Neural cell (in vitro differentiated cells): ENCODE measurements around the gene WRNIP1. TPM values are rescaled to one million over a fixed set of nuclear protein-coding genes. Genes with fewer than 3 reads are reported as not detected.

Experiments used
- H2AFZ ChIP-seq: fragments of 200-600, 300-800 bp; sonication (generic), shearing (Covaris generic); 2 replicates; pipeline ENCODE4 v1.6.0; 2014; ENCODE audit warnings: low read depth, mild to moderate bottlenecking, antibody characterized with exemption, low read length, moderate library complexity
- H3F3A ChIP-seq: fragments of 200-600 bp; shearing (Covaris generic); 2 replicates; pipeline ENCODE4 v1.6.1; 2016; ENCODE audit warnings: mild to moderate bottlenecking, moderate library complexity, mixed read lengths, antibody characterized with exemption, low read length; ENCODE audit not compliant: insufficient read depth, poor library complexity, severe bottlenecking
- H3K27ac ChIP-seq: fragments of 200-600, 300-800 bp; sonication (generic), shearing (Covaris generic); 2 replicates; pipeline ENCODE4 v1.5.1; 2014; ENCODE audit warnings: mild to moderate bottlenecking, low read length, moderate library complexity
- H3K27me3 ChIP-seq: fragments of 300-800, 200-600 bp; sonication (generic), shearing (Covaris generic); 2 replicates; pipeline ENCODE4 v1.6.0; 2014; ENCODE audit warnings: mild to moderate bottlenecking, low read depth, low read length, moderate library complexity; ENCODE audit not compliant: insufficient read depth
- H3K36me3 ChIP-seq: fragments of 300-800, 200-600 bp; sonication (generic), shearing (Covaris generic); 2 replicates; pipeline ENCODE4 v1.5.1; 2014; ENCODE audit warnings: mild to moderate bottlenecking, antibody characterized with exemption, low read length, moderate library complexity; ENCODE audit not compliant: insufficient read depth
- H3K4me2 ChIP-seq: fragments of 300-800, 200-600 bp; sonication (generic), shearing (Covaris generic); 2 replicates; pipeline ENCODE4 v1.6.0; 2014; ENCODE audit warnings: mild to moderate bottlenecking, low read length
- H3K4me3 ChIP-seq: fragments of 300-800, 200-600 bp; sonication (generic), shearing (Covaris generic); 2 replicates; pipeline ENCODE4 v1.5.1; 2014; ENCODE audit warnings: mild to moderate bottlenecking, low read length, moderate library complexity
- H3K79me2 ChIP-seq: fragments of 200-600 bp; shearing (Covaris generic); replicated peaks from 2 replicates; pipeline ENCODE4 v1.6.0; 2014; ENCODE audit warnings: mild to moderate bottlenecking, low read length, moderate library complexity; ENCODE audit not compliant: insufficient read depth
- H3K9ac ChIP-seq: fragments of 300-800, 200-600 bp; sonication (generic), shearing (Covaris generic); 2 replicates; pipeline ENCODE4 v1.6.1; 2016; ENCODE audit warnings: mild to moderate bottlenecking, low read length, mixed read lengths
- H3K9me2 ChIP-seq: fragments of 200-600 bp; shearing (Covaris generic); 2 replicates; pipeline ENCODE4 v1.6.1; 2016; ENCODE audit warnings: mild to moderate bottlenecking, low read length, mixed read lengths; ENCODE audit not compliant: insufficient read depth
- H3K9me3 ChIP-seq: fragments of 200-600, 300-800 bp; sonication (generic), shearing (Covaris generic); 2 replicates; pipeline ENCODE4 v1.6.1; 2016; ENCODE audit warnings: mild to moderate bottlenecking, mixed run types, low read length, moderate library complexity, mixed read lengths
- H4K20me1 ChIP-seq: fragments of 200-600 bp; shearing (Covaris generic); 2 replicates; pipeline ENCODE4 v1.6.1; 2016; ENCODE audit warnings: mild to moderate bottlenecking, mixed run types; ENCODE audit not compliant: insufficient read depth
- CTCF ChIP-seq: fragments of 450-650 bp; IDR thresholded peaks from 2 replicates; pipeline ENCODE4 v1.5.1; 2014; ENCODE audit warnings: antibody characterized with exemption, mild to moderate bottlenecking, moderate library complexity; ENCODE audit not compliant: poor library complexity, severe bottlenecking
- EP300 ChIP-seq: fragments of 450-650 bp; conservative IDR thresholded peaks from 2 replicates; pipeline ENCODE4 v1.6.1; 2014; ENCODE audit warnings: antibody characterized with exemption, mild to moderate bottlenecking, moderate library complexity; ENCODE audit not compliant: poor library complexity, severe bottlenecking
- EZH2 ChIP-seq: fragments of 200-600, 300-800 bp; shearing (Covaris generic), sonication (generic); IDR thresholded peaks from 2 replicates; pipeline ENCODE4 v1.6.1; 2014; ENCODE audit warnings: antibody characterized with exemption, low read length, borderline replicate concordance, mild to moderate bottlenecking; ENCODE audit not compliant: insufficient read depth, poor library complexity, severe bottlenecking
- MXI1 ChIP-seq: fragments of 450-650 bp; conservative IDR thresholded peaks from 2 replicates; pipeline ENCODE4 v1.6.1; 2014; ENCODE audit warnings: antibody characterized with exemption, mild to moderate bottlenecking; ENCODE audit not compliant: poor library complexity, severe bottlenecking
- POLR2AphosphoS5 ChIP-seq: IDR thresholded peaks from 2 replicates; pipeline ENCODE4 v1.6.1; 2012
- RAD21 ChIP-seq: fragments of 450-650 bp; conservative IDR thresholded peaks from 2 replicates; pipeline ENCODE4 v1.6.1; 2014; ENCODE audit warnings: antibody characterized with exemption, mild to moderate bottlenecking, moderate library complexity
- REST ChIP-seq: IDR thresholded peaks from 2 replicates; pipeline ENCODE4 v1.6.1; 2012; ENCODE audit warnings: borderline replicate concordance
- SMC3 ChIP-seq: fragments of 450-650 bp; conservative IDR thresholded peaks from 2 replicates; pipeline ENCODE4 v1.6.1; 2014; ENCODE audit warnings: antibody characterized with exemption, mild to moderate bottlenecking, moderate library complexity; ENCODE audit not compliant: poor library complexity
- TAF1 ChIP-seq: IDR thresholded peaks from 2 replicates; pipeline ENCODE4 v1.6.1; 2012; ENCODE audit warnings: low read depth
- polyA plus RNA-seq: library from polyadenylated mRNA; depleted of rRNA; stranded (reverse); fragments of >200 nt; gene quantifications from 2 replicates; pipeline ENCODE4 v1.2.3, GENCODE V29; 2014

The WRNIP1 gene
- polyA plus RNA-seq, 1 donor from 2014 or later = 93.7 TPM

DNA sequence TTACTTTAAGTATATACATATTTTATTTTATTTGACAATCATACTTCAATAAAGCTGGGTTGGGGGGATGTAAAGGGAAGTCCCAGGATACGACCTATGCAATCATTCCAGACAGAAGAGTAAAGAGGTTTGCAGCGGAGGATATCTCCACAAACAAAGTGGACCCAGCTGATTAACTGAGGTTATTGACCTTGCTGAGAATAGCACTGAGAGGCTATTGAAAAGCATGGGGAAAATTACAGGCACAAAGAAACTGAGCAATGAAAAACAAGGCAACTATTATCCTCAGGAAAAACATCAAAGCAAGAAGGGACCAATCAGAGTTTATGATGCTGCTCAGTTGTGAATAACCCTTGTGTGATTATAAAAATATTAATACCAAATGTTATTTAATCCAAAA, 43.8 kb downstream of the WRNIP1 start:
- no peaks in the 10 kb centered on the region for H4K20me1 ChIP-seq
- no peak overlapping the region for H2AFZ ChIP-seq
- no peaks in the 10 kb centered on the region for H3K27me3 ChIP-seq
- no peaks in the 10 kb centered on the region for H3F3A ChIP-seq
- no peak overlapping the region for H3K4me3 ChIP-seq
- H3K36me3 ChIP-seq = no peaks in the 10 kb centered on the region
- no peak overlapping the region for H3K27ac ChIP-seq
- H3K9me3 ChIP-seq = no peaks in the 10 kb centered on the region
- no peak overlapping the region for H3K4me2 ChIP-seq
- TF ChIP-seq POLR2AphosphoS5 (no peak), SMC3 (no peak), EZH2 (no peak), MXI1 (no peak), REST (no peak), EP300 (no peak), RAD21 (no peak), CTCF (no peak), TAF1 (no peak)
- no peaks in the 10 kb centered on the region for H3K79me2 ChIP-seq
- no peaks in the 10 kb centered on the region for H3K9me2 ChIP-seq
- no peak overlapping the region for H3K9ac ChIP-seq

DNA sequence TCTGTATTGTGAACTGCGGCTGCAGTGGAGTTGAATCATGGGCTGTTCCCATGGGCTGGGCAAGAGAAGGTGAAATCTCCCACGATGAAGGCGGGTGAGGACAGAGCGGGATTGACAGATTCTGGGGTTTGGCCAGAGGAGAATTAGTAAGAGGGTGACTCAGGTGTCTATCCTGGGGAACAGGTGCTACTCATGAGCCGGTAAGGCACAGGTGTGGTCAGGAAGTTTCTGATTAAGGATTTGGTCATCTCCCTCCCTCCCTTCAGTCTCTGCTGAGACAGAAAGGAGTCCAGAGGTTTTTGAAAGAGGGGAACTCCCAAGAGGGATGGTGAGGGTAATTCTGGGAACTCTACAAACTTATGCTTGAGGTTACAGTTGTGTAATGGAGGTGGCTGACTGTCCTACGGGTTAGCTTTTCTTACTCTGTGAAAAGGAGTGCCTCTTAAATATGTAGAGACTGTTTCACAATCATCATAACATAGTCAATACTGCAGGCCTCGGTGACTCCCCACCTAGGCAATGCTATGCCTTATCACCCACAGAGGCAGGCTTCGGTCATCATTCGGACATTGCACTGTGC, 45.0 kb downstream of the WRNIP1 start:
- Histone ChIP-seq H3K4me2 (no peak overlapping the region), H3K27ac (no peak overlapping the region), H3K4me3 (no peak overlapping the region), H3K9me3 (no peaks in the 10 kb centered on the region), H4K20me1 (no peaks in the 10 kb centered on the region), H3K9ac (no peak overlapping the region), H3K27me3 (no peaks in the 10 kb centered on the region), H2AFZ (no peak overlapping the region), H3K79me2 (no peaks in the 10 kb centered on the region), H3F3A (no peaks in the 10 kb centered on the region), H3K9me2 (no peaks in the 10 kb centered on the region), H3K36me3 (no peaks in the 10 kb centered on the region)
- TF ChIP-seq RAD21 (no peak), EZH2 (no peak), CTCF (no peak), MXI1 (no peak), TAF1 (no peak), POLR2AphosphoS5 (no peak), REST (no peak), EP300 (no peak), SMC3 (no peak)
